OCI-LY7 (cell line): Measurements from ENCODE around the gene CDK6. TPM values are rescaled to one million over a fixed set of nuclear protein-coding genes. Genes with fewer than 3 reads are reported as not detected.

Experiments used
- BruUV-seq: library from RNA; stranded (reverse); fragments of 400-500 nt; replicated peaks from 2 replicates; lab custom pipeline; 2021; lab: Mats Ljungman, UMichigan
- CTCF ChIA-PET: fragments of 300-600 bp; sonication (Branson Sonifier 250); formaldehyde crosslinking; loops from one replicate; lab custom pipeline; 2022; ENCODE audit warnings: antibody characterized with exemption; ENCODE audit not compliant: unreplicated experiment; lab: Charles Lee
- POLR2A ChIA-PET: fragments of 300-600 bp; sonication (Branson Sonifier 250); formaldehyde crosslinking; loops from one replicate; lab custom pipeline; 2022; ENCODE audit warnings: antibody characterized with exemption; lab: Charles Lee
- DNase-seq: peaks from one replicate; pipeline ENCODE4 v3.0.0-alpha.2; 2015; ENCODE audit warnings: low spot score
- H2AFZ ChIP-seq: fragments of 200-600 bp; sonication (generic), shearing (Covaris generic); 2 replicates; pipeline ENCODE4 v1.6.1; 2014; ENCODE audit warnings: mild to moderate bottlenecking, antibody characterized with exemption, low read length, moderate library complexity
- H3K27ac ChIP-seq: fragments of 200-600 bp; sonication (generic); 2 replicates; pipeline ENCODE4 v1.5.1; 2014; ENCODE audit warnings: mixed run types, low read depth, mild to moderate bottlenecking, moderate library complexity, low read length, inconsistent platforms; ENCODE audit not compliant: poor library complexity, severe bottlenecking
- H3K36me3 ChIP-seq: fragments of 200-600 bp; sonication (generic); 2 replicates; pipeline ENCODE4 v1.6.1; 2014; ENCODE audit warnings: mild to moderate bottlenecking, antibody characterized with exemption, low read length, moderate library complexity, mixed read lengths; ENCODE audit not compliant: insufficient read depth
- H3K4me1 ChIP-seq: fragments of 200-600 bp; sonication (generic); 2 replicates; pipeline ENCODE4 v1.5.1; 2014; ENCODE audit warnings: mild to moderate bottlenecking, low read length; ENCODE audit not compliant: insufficient read depth, poor library complexity, severe bottlenecking
- H3K4me2 ChIP-seq: fragments of 200-600 bp; sonication (generic); 2 replicates; pipeline ENCODE4 v1.6.1; 2014; ENCODE audit warnings: mild to moderate bottlenecking, low read length
- H3K4me3 ChIP-seq: fragments of 200-600 bp; sonication (generic); 2 replicates; pipeline ENCODE4 v1.5.1; 2014; ENCODE audit warnings: mild to moderate bottlenecking, low read depth, low read length; ENCODE audit not compliant: poor library complexity, severe bottlenecking
- H3K79me2 ChIP-seq: fragments of 200-600 bp; sonication (generic); 2 replicates; pipeline ENCODE4 v1.6.1; 2016; ENCODE audit warnings: low read depth, mild to moderate bottlenecking, low read length, moderate library complexity, mixed read lengths; ENCODE audit not compliant: insufficient read depth
- H3K9me2 ChIP-seq: fragments of 200-600 bp; sonication (generic); 2 replicates; pipeline ENCODE4 v1.6.1; 2016; ENCODE audit warnings: mild to moderate bottlenecking, low read length, mixed read lengths; ENCODE audit not compliant: insufficient read depth
- H3K9me3 ChIP-seq: fragments of 200-600 bp; sonication (generic); 2 replicates; pipeline ENCODE4 v1.6.1; 2014; ENCODE audit warnings: mild to moderate bottlenecking, mixed run types, low read length, mixed read lengths
- H4K20me1 ChIP-seq: fragments of 200-600 bp; sonication (generic); 2 replicates; pipeline ENCODE4 v1.6.1; 2014; ENCODE audit warnings: mild to moderate bottlenecking, antibody characterized with exemption, low read length, moderate library complexity, mixed read lengths; ENCODE audit not compliant: insufficient read depth
- EZH2phosphoT487 ChIP-seq: fragments of 200-600 bp; sonication (generic); IDR thresholded peaks from 2 replicates; pipeline ENCODE4 v1.6.1; 2018; ENCODE audit warnings: low read depth, borderline replicate concordance, mild to moderate bottlenecking, mixed run types, antibody characterized with exemption, low read length, moderate library complexity, mixed read lengths
- intact Hi-C: fragments of 100-400 bp; cut with micrococcal nuclease; formaldehyde crosslinking; loops from one replicate; pipeline ENCODE4 v1.10.0; 2022; ENCODE audit not compliant: unreplicated experiment
- total RNA-seq, 2 experiments: library from RNA; depleted of rRNA in 1 of 2; stranded (reverse); fragments of >200 nt in 1 of 2; shearing (Covaris generic) in 1 of 2; gene quantifications; 2 replicates each; pipeline ENCODE4 v1.2.3, GENCODE V29; 2014 to 2022
- TF ChIP-seq, protein P1 (sequence below): fragments of 200-600 bp; sonication (generic); conservative IDR thresholded peaks from 2 replicates; pipeline ENCODE4 v1.5.1; 2014; ENCODE audit warnings: mild to moderate bottlenecking, antibody characterized with exemption, low read length, moderate library complexity, mixed read lengths

CDK6 gene
- total RNA-seq, 2 experiments from 2014 or later = 35.5 to 44.1 TPM

DNA sequence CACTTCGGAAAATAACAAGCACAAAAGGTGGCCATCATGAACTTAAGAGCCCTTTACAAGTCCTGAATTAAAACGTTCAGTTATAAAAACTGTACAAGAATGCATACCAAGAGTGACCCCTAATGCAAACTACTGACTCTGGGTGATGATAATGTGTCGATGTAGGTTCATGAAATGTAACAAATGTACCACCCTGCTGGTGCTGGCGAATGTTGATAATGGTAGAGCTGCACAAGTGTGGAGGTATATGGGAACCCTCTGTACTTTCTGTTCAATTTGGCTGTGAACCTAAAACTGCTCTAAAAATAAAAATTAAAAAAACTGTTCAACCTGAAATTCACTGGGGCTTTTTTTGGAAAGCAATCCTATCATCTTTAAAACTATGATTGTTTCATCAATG, 249.5 kb downstream of the CDK6 start:
- Histone ChIP-seq H3K79me2 (peaks cover 79% of the 10 kb centered on the region), H3K27ac (no peak overlapping the region), H3K4me1 (peaks cover 41% of the 10 kb centered on the region), H3K9me2 (no peaks in the 10 kb centered on the region), H3K36me3 (peaks cover 61% of the 10 kb centered on the region), H4K20me1 (peaks cover 53% of the 10 kb centered on the region), H2AFZ (no peak overlapping the region), H3K4me2 (peak overlapping the region; percentile 16; the same call in 1 of the 2 replicates), H3K9me3 (peaks cover 22% of the 10 kb centered on the region; the same call in 1 of the 2 replicates), H3K4me3 (no peak overlapping the region)
- TF ChIP-seq EZH2phosphoT487 = no peak
- TF ChIP-seq, protein P1, sequence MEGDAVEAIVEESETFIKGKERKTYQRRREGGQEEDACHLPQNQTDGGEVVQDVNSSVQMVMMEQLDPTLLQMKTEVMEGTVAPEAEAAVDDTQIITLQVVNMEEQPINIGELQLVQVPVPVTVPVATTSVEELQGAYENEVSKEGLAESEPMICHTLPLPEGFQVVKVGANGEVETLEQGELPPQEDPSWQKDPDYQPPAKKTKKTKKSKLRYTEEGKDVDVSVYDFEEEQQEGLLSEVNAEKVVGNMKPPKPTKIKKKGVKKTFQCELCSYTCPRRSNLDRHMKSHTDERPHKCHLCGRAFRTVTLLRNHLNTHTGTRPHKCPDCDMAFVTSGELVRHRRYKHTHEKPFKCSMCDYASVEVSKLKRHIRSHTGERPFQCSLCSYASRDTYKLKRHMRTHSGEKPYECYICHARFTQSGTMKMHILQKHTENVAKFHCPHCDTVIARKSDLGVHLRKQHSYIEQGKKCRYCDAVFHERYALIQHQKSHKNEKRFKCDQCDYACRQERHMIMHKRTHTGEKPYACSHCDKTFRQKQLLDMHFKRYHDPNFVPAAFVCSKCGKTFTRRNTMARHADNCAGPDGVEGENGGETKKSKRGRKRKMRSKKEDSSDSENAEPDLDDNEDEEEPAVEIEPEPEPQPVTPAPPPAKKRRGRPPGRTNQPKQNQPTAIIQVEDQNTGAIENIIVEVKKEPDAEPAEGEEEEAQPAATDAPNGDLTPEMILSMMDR = no peak
- no TSS peak for BruUV-seq
- intact Hi-C loops = loop anchor here (5.0 kb wide), 1 partner anchor 60 kb away; the partner anchor contains the start of genes PEX1 and RBM48
- DNase-seq = no peak
- CTCF ChIA-PET = no interaction called here
- POLR2A ChIA-PET = no interaction called here

GRCh38 chr7:92586403-92586802, 250.0 kb downstream of the CDK6 start:
- Histone ChIP-seq H3K79me2 (peaks cover 84% of the 10 kb centered on the region), H3K4me1 (peaks cover 41% of the 10 kb centered on the region), H3K27ac (no peak overlapping the region), H3K36me3 (peaks cover 66% of the 10 kb centered on the region), H3K9me3 (peaks cover 22% of the 10 kb centered on the region; the same call in 1 of the 2 replicates), H4K20me1 (peaks cover 53% of the 10 kb centered on the region), H3K4me2 (peak overlapping the region; percentile 16; the same call in 1 of the 2 replicates), H3K4me3 (no peak overlapping the region), H3K9me2 (no peaks in the 10 kb centered on the region), H2AFZ (no peak overlapping the region)
- ChIA-PET POLR2A (interaction anchor here (0.6 kb wide), 1 partner anchor 173 kb away, joined by 3 read pairs; no protein-coding TSS in a partner anchor), CTCF (no interaction called here)
- no TSS peak for BruUV-seq
- intact Hi-C loops = loop anchor here (5.0 kb wide), 1 partner anchor 59 kb away; the partner anchor contains the start of genes PEX1 and RBM48
- no peak for DNase-seq
- TF ChIP-seq, protein P1 = no peak
- TF ChIP-seq EZH2phosphoT487 = no peak

DNA sequence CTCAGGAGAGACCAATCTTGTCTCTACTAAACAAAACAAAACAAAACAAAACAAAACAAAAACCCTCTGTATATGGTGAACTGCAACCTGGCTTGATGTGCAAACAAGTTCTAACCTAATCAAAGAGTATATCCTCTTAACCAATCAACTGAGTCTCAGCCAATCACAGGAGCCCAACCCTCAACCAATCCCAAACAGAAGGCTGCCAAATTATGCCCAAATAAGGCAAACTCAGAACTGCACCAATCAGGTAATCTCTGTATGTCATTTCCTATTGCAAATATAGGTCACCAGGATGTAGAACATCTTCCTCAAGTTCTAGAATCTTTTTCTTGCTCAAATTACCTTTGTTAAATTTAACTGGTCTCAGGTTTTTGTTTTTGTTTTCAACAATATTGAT, 251.4 kb downstream of the CDK6 start:
- CTCF ChIA-PET = no interaction called here
- Histone ChIP-seq H3K4me2 (no peak overlapping the region), H3K36me3 (peaks cover 80% of the 10 kb centered on the region), H3K79me2 (peaks cover 98% of the 10 kb centered on the region), H3K9me3 (peaks cover 22% of the 10 kb centered on the region; the same call in 1 of the 2 replicates), H3K4me1 (peaks cover 36% of the 10 kb centered on the region), H3K9me2 (no peaks in the 10 kb centered on the region), H2AFZ (no peak overlapping the region), H3K4me3 (no peak overlapping the region), H3K27ac (no peak overlapping the region), H4K20me1 (peaks cover 60% of the 10 kb centered on the region)
- DNase-seq = no peak
- POLR2A ChIA-PET = interaction anchor here (0.7 to 1.2 kb wide), 2 partner anchors 56 to 1410 kb away, joined by 3 to 4 read pairs; partner anchors contain the start of gene RBM48
- no peak for TF ChIP-seq EZH2phosphoT487
- TF ChIP-seq, protein P1 = no peak
- intact Hi-C loops = loop anchor here (5.0 kb wide), 1 partner anchor 58 kb away; the partner anchor contains the start of genes PEX1 and RBM48
- BruUV-seq = no TSS peak
